ENCODE results near the gene DDX42. TPM values are rescaled to one million over a fixed set of nuclear protein-coding genes. Genes with fewer than 3 reads are reported as not detected.

The DDX42 gene
- total and polyA plus RNA-seq, 9 of the 15 experiments (the other 6 are each of a cell fraction or from before 2014, with no cell fraction given): 16.5 to 149 (median 87.6) TPM

DNA sequence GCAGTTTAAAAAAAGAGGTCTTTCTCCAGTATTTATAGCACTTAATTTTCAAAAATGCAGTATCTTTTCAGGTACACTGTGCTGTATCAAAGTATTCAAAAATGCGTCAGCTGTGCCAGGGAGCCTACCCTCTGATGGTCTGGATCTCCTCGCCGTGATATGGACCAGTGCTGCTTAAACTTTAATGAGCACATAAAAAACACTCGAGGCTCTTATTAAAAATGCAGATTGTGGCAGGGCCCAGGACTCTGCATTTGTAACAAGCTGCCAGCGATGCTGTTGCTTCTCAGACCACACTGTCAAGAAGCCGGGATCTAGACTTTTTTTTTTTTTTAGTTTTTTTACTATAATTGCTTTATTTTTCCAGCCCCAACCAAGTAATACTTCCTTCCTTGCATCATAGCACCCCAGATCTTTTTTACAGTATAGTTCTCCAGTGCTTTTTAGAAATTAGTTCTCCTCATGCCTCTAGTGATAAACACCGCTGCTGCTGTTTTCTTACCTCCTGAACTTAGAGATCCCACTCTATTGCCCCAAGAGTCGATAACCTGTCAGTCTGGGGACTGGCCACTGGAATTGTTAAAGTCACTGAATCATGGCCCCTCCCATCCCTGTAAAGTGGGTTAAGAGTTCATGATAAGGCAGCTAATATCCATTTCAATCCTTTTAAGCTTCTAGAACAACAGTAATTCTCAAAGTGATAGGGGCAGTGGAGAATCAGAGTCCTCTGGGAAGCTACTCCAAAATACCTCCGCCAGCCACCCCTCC is 70.1 kb downstream of the DDX42 start (continued):
- TF ChIP-seq NCOR1 (IDR thresholded peaks at IDR 0.05) (0 out of 2 replicates have a peak, but pooled peaks have one; percentile 11), TGIF2 (CRISPR knock-in tag; IDR thresholded peaks at IDR 0.05) (no peak), ZNF354B (CRISPR knock-in tag; IDR thresholded peaks at IDR 0.05) (no peak), DMBX1 (CRISPR knock-in tag; IDR thresholded peaks at IDR 0.05; ENCODE audit: borderline replicate concordance) (no peak), SAFB2 (IDR thresholded peaks at IDR 0.05; ENCODE audit: borderline replicate concordance, low read depth, low read length, severe bottlenecking) (no peak), HIVEP1 (CRISPR knock-in tag; IDR thresholded peaks at IDR 0.05) (no peak), SMARCB1 (IDR thresholded peaks at IDR 0.05; ENCODE audit: insufficient read length, low read depth) (no peak), GATAD2B (IDR thresholded peaks at IDR 0.05; ENCODE audit: borderline replicate concordance) (no peak; the same call in 1 of the 2 replicates), E2F5 (CRISPR knock-in tag; IDR thresholded peaks at IDR 0.05) (no peak), PTTG1 (tag; IDR thresholded peaks at IDR 0.05; ENCODE audit: low read depth) (no peak), JUN (IDR thresholded peaks at IDR 0.05; ENCODE audit: borderline replicate concordance, low read depth, low read length) (no peak), JUN (CRISPR knock-in tag; IDR thresholded peaks at IDR 0.05; ENCODE audit: borderline replicate concordance) (no peak), MAZ (CRISPR knock-in tag; conservative IDR thresholded peaks at IDR 0.05 in 1 of 2, IDR thresholded peaks at IDR 0.05 in 1 of 2) (no peak), ATF4 (CRISPR knock-in tag; IDR thresholded peaks at IDR 0.05) (no peak), HDGF (IDR thresholded peaks at IDR 0.05) (no peak), BRD4 (IDR thresholded peaks at IDR 0.05) (no peak), KDM5B (IDR thresholded peaks at IDR 0.05; ENCODE audit: insufficient replicate concordance, low read depth, low read length) (no peak), SMARCA4 (IDR thresholded peaks at IDR 0.05) (peak; percentile 48; the same call in 1 of the 2 replicates), DPF2 (IDR thresholded peaks at IDR 0.05) (peak; percentile 60), TRIM28 (IDR thresholded peaks at IDR 0.05) (no peak), ZBTB8A (IDR thresholded peaks at IDR 0.05; ENCODE audit: partially characterized antibody) (no peak), PURB (CRISPR knock-in tag; IDR thresholded peaks at IDR 0.05; ENCODE audit: low read depth) (no peak), TCF7L2 (IDR thresholded peaks at IDR 0.05; ENCODE audit: low read depth, low read length) (no peak)
- TF ChIP-seq, protein P1, sequence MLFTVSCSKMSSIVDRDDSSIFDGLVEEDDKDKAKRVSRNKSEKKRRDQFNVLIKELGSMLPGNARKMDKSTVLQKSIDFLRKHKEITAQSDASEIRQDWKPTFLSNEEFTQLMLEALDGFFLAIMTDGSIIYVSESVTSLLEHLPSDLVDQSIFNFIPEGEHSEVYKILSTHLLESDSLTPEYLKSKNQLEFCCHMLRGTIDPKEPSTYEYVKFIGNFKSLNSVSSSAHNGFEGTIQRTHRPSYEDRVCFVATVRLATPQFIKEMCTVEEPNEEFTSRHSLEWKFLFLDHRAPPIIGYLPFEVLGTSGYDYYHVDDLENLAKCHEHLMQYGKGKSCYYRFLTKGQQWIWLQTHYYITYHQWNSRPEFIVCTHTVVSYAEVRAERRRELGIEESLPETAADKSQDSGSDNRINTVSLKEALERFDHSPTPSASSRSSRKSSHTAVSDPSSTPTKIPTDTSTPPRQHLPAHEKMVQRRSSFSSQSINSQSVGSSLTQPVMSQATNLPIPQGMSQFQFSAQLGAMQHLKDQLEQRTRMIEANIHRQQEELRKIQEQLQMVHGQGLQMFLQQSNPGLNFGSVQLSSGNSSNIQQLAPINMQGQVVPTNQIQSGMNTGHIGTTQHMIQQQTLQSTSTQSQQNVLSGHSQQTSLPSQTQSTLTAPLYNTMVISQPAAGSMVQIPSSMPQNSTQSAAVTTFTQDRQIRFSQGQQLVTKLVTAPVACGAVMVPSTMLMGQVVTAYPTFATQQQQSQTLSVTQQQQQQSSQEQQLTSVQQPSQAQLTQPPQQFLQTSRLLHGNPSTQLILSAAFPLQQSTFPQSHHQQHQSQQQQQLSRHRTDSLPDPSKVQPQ (CRISPR knock-in tag; IDR thresholded peaks at IDR 0.05; ENCODE audit: borderline replicate concordance): no peak
- TF ChIP-seq, protein P2, sequence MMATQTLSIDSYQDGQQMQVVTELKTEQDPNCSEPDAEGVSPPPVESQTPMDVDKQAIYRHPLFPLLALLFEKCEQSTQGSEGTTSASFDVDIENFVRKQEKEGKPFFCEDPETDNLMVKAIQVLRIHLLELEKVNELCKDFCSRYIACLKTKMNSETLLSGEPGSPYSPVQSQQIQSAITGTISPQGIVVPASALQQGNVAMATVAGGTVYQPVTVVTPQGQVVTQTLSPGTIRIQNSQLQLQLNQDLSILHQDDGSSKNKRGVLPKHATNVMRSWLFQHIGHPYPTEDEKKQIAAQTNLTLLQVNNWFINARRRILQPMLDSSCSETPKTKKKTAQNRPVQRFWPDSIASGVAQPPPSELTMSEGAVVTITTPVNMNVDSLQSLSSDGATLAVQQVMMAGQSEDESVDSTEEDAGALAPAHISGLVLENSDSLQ (IDR thresholded peaks at IDR 0.05): peak; percentile 87
